ENCODE results near the gene S100A8.
"Not testable (repeated sequence)": the region's sequence is repeated elsewhere in the genome, so short reads cannot be mapped to it uniquely, and the experiment has no call there.

The S100A8 gene

GRCh38 chr1:153390938-153391710, at the start of gene S100A8:
TSS of gene S100A8 (minus strand) at chr1:153391073. CDS start at chr1:153390535, 538 bp downstream.
- no peak for DNase-seq (ENCODE audit: low read depth in 4 of 4, low spot score in 1 of 4)

GRCh38 chr1:153439273-153439672, 48.4 kb upstream of the S100A8 start:
- no peak for DNase-seq (ENCODE audit: low read depth in 4 of 4, low spot score in 1 of 4)

DNA sequence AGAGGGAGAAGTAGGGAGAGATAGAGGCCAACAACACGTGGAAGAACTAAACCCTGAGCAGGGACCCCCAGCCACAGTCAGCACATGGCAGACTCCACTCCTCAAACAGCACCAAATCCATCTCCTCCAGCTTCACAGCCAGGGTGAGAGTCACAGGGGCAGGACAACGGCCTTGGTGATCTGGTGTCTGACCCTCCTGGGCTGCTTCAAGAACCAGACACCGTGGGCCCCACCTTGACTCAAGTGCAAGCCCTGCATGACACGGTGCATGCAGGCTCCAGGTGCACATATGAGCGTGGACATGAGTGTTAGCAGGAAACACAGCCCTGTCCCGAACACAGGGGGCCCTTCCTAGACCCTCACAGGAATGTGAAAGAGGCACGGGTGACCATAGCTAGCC, 47.7 kb upstream of the S100A8 start:
- no peak for DNase-seq (ENCODE audit: low read depth in 4 of 4, low spot score in 1 of 4)

- DNase-seq (ENCODE audit: low read depth in 4 of 4, low spot score in 1 of 4): no peak
Measured at GRCh38 chr1:153437236-153437635, 46.4 kb upstream of the S100A8 start.

DNA sequence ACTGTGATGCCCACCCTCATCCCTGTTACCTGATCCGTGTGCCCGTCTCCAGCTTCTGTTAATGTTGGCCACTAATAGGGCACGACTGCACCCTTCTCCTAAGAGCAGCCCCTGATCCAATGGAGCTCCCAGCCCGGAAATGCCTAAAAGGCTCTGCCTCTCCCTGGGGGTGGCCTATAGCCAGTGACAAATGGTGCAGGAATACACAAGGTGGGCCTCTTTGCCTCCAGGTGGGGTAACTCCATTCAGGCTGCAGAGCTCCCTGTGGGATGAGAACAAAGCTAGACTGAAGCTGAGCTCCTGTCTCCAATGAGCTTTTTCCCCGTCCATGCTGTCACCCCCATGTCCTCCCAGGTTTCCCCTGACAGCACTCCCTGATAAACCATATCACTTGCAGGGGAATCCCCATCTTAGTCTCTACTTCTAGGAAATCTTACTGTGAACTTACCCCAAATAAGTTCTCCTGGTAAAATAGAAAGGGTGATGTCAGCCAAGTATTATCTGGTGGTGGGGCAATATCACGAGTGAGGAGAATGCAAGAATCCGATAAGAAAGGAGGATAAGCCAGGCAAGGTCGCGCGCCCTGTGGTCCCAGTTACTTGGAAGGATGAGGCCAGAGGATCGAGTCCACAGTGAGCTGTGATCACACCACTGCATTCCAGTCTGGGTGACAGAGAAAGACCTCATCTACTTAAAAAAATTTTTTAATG, 44.0 kb upstream of the S100A8 start:
- no peak for DNase-seq (ENCODE audit: low read depth in 4 of 4, low spot score in 1 of 4)

- DNase-seq (ENCODE audit: low read depth in 4 of 4, low spot score in 1 of 4): no peak
Measured at GRCh38 chr1:153432874-153433681, 42.2 kb upstream of the S100A8 start.

GRCh38 chr1:153431928-153432327, 41.1 kb upstream of the S100A8 start:
- DNase-seq (ENCODE audit: low read depth in 4 of 4, low spot score in 1 of 4): no peak

- no peak for DNase-seq (ENCODE audit: low read depth in 4 of 4, low spot score in 1 of 4)
Measured at GRCh38 chr1:153431427-153431826, 40.6 kb upstream of the S100A8 start.

GRCh38 chr1:153431002-153431401, 40.1 kb upstream of the S100A8 start:
- DNase-seq (ENCODE audit: low read depth in 4 of 4, low spot score in 1 of 4): no peak

GRCh38 chr1:153430561-153430960, 39.7 kb upstream of the S100A8 start:
- no peak for DNase-seq (ENCODE audit: low read depth in 4 of 4, low spot score in 1 of 4)

- DNase-seq (ENCODE audit: low read depth in 4 of 4, low spot score in 1 of 4): no peak
Measured at GRCh38 chr1:153430166-153430553, 39.3 kb upstream of the S100A8 start.

- no peak for DNase-seq (ENCODE audit: low read depth in 4 of 4, low spot score in 1 of 4)
Measured at GRCh38 chr1:153429266-153430165, 38.6 kb upstream of the S100A8 start.

DNA sequence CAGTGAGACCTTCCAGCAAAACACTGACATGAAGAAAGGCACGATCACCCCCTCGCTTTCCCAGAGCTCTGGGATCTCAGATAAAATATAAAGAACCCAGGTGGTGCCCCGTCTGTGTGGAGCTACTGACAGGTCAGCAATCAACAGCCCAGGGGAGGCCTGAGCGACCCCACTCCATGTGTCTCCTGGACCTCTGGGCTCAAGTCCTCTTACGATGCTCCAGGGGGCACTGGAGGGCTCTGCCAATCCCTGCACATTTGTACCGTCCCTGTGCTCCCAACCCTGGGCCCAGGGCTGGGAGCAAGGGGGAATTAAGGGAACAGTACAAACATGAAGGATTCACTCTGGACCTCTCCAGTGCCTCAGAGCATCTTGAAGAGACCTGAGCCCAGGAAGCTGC, 37.9 kb upstream of the S100A8 start:
- no peak for DNase-seq (ENCODE audit: low read depth in 4 of 4, low spot score in 1 of 4)

- DNase-seq (ENCODE audit: low read depth in 4 of 4, low spot score in 1 of 4): no peak
Measured at GRCh38 chr1:153428073-153428638, 37.3 kb upstream of the S100A8 start.

DNA sequence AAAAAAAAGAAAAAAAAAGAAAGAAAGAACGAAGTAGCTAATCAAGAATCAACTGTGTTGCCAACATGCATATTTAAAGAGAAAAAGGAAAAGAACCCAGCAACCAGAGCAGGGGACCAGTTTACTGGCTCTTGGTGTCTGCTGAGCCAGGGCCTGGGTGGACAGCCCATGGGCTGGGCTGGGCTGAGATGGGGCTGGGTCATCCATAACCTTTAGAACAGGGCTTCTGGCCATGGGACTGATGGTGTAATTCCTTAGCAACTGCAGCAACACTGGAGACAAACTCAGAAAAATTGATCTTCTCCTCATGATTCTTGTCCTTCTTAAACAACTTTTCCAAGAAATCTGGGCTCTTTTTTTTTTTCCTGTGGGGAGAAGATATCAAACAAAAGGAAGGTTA, 35.9 kb upstream of the S100A8 start:
- no peak for DNase-seq (ENCODE audit: low read depth in 4 of 4, low spot score in 1 of 4)

DNA sequence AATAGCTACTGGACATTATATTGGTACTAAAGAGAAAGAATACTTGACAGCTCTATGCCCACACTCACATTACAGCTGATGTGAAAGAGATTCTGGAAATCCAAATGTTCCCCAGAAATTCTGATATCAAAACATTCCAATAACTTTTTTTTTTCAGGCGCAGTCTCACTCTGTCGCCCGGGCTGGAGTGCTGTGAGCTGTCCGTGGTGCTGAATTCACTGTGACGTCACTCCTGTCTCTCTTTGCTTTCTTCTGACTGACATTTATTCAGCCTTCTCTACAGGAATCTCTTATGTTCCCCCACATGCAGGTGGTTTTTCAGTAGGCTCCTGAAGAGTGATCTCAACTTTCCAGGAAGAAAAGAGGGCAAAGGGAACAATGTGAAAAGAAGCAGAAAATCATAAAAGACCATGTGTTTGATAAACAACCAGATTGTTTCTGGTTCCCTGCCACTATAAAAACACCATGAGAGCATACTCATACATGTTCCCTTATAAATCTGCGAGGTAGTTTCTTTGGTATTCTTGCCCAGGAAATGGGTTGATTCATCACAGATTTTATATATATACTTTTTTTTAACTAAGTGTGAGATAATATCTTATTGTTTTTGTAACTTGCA, 31.7 kb upstream of the S100A8 start:
- peak; percentile 33 to 57 (median 50) for DNase-seq (ENCODE audit: low read depth in 4 of 4, low spot score in 1 of 4)

- DNase-seq (ENCODE audit: low read depth in 4 of 4, low spot score in 1 of 4): no peak
Measured at GRCh38 chr1:153420306-153420705, 29.4 kb upstream of the S100A8 start.

DNA sequence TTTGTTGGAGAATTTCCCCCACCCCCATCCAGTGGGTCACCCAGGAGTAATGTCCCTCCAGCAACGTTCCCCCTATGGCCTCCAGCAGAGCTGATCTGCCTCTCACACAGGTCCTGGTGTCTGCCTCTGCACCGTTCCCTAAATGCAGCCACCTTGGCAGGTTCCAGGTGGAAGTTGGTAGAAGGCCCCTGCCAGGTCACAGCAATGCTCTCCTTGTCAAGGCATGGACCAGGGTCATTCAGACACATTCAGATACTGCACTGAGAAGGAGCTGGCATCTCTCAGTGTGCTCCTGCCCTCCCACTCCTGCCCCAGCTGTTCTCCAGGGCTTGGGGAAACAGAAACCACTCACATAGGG, 28.5 kb upstream of the S100A8 start:
- DNase-seq (ENCODE audit: low read depth in 4 of 4, low spot score in 1 of 4): not testable (repeated sequence)

- not testable (repeated sequence) for DNase-seq (ENCODE audit: low read depth in 4 of 4, low spot score in 1 of 4)
Measured at GRCh38 chr1:153418758-153419435, 28.0 kb upstream of the S100A8 start.
